NCI-H2029 (cell line): Measurements from ENCODE around the gene FAM174A.
A peak's percentile ranks its signal among the peaks of the same experiment; 100 is the strongest.

ENCODE experiments used
- DNase-seq: peaks from one replicate; lab custom pipeline; 2025; lab: John Stamatoyannopoulos, UW

The FAM174A gene

DNA sequence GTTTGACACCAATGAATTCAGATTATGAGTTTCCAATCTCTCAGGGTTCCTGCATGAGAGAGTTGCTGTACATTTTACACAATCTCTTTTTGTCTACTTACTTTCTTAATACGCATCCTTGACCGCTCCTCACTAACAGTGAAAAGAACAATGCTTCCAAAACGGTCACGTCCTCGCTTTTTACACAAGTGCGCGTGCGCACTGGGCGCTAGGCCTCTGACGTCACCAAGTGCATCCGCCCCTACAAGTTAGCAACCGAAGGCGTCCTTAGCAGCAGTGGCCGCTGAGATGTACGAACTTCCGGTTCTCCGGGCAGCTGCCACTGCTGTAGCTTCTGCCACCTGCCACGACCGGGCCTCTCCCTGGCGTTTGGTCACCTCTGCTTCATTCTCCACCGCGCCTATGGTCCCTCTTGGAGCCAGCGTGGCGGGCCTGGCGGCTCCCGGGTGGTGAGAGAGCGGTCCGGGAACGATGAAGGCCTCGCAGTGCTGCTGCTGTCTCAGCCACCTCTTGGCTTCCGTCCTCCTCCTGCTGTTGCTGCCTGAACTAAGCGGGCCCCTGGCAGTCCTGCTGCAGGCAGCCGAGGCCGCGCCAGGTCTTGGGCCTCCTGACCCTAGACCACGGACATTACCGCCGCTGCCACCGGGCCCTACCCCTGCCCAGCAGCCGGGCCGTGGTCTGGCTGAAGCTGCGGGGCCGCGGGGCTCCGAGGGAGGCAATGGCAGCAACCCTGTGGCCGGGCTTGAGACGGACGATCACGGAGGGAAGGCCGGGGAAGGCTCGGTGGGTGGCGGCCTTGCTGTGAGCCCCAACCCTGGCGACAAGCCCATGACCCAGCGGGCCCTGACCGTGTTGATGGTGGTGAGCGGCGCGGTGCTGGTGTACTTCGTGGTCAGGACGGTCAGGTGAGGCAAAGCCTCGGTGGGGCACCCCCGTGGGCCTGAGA is at the start of gene FAM174A:
TSS of gene FAM174A (plus strand) at position 315 of the 946 bp plus-strand sequence. CDS start at position 472, 157 bp downstream.
- peak; percentile 97 for DNase-seq

DNA sequence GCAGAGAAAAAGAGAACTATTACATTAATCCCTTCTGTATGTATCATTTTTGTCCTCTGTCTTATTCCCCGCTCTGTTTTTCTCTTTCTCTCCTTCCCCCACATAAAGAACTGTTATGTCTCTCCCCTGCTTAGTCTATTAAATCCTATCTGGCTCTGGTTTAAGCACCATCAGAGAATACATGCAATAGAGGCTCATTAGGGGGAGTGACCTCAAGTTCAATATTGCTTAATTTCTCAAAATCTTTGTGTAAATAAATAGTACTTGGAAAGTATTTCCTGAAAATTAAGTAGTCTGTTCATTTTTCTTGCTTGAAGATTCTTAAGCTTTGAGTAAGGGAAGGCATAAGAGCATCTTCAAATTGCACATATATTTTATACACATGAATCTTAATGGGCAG is 41.2 kb upstream of the FAM174A start:
- DNase-seq = no peak

- peak; percentile 39 for DNase-seq
Observed at GRCh38 chr5:100496296-100496695, 38.9 kb upstream of the FAM174A start.

GRCh38 chr5:100502684-100503083 is 32.5 kb upstream of the FAM174A start:
- DNase-seq = no peak

GRCh38 chr5:100505984-100506670 is 29.0 kb upstream of the FAM174A start:
- no peak for DNase-seq

GRCh38 chr5:100516285-100516684 is 18.9 kb upstream of the FAM174A start:
- no peak for DNase-seq

GRCh38 chr5:100517301-100517974 is 17.7 kb upstream of the FAM174A start:
- peak; percentile 99 for DNase-seq

- DNase-seq = no peak
Observed at GRCh38 chr5:100518377-100518776, 16.8 kb upstream of the FAM174A start.

GRCh38 chr5:100519075-100519474 is 16.1 kb upstream of the FAM174A start:
- no peak for DNase-seq

DNA sequence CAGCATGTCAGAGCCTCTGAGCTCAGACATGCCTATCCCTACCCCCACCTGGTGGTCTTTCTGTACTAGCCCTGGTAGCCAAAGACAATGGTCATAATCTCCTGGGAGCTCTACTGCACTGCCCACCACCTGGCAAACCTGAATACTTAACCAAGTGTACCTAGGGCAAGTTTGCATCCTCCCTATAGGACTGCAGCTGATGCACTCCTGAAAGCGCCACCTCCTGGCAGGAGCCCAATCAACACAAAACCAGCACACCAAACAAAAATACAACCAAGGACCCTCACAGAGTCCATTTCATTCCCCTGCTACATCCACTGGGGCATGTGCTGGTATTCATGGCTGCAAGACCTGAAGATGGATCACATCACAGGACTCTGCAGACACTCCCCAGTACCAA is 14.8 kb upstream of the FAM174A start:
- no peak for DNase-seq

GRCh38 chr5:100537946-100538345 is 2.8 kb downstream of the FAM174A start:
- DNase-seq = no peak

GRCh38 chr5:100539519-100539918 is 4.3 kb downstream of the FAM174A start:
- DNase-seq = no peak

DNA sequence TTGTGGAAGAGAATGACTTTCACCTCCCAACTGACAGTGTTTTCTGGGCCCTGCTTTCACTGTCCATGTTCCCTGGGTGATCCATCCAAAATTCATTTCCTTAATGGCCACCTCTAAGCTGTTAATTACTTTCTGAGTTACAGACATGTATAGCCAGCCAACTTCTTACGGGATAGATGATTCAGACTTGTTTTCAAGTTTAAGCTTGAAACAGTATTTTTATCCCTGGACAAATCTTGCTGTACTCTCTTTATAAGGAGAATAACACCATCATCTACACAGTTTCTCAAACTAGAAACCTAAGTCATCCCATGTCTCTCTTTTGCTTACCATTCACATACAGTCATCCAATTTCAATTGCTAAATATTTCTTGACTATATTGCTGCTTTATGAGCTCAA is 6.9 kb downstream of the FAM174A start:
- DNase-seq = no peak

GRCh38 chr5:100546001-100546400 is 10.8 kb downstream of the FAM174A start:
- DNase-seq = no peak

DNA sequence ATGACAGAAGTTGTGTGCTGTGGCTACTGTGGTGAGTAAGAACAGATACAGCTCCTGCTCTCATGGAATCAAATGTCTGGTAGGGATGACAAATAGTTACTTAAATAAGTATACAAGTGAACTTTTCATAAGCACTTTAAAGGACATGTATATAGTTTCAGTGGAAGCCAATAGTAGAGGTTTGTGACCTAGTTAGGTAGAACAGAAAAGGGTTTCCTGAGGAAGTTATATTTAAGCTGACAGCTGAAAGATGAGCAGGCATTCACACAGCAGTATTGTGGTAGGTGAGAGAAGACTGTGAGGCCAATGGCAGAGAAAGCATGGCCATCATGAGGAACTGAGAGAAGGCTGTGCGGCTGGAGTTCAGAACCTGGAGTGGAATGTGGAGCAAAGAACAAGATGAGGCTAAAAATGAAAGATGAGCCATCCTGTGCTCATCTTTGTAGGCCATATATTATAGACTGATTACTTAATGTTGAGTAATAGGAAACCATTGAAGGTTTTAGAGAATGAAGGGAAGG is 15.4 kb downstream of the FAM174A start:
- DNase-seq = no peak

DNA sequence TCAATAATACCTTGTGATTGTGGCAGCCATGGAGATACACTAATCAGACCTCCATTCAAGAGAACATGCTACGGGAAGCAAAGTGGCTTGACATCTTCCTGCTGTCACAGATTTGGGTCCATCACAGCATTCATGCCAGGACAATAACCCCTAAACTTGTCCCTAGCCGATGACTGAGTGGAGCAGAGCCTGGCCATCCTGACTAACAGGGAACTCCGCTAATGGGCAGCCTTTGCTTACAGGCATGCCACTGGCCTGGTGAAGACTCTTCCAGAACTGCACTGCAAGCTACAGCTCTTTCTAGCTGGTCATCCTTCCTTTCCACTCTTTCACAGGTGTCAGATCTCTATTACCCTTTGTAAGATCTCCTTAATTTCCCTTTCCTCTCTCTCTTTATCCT is 16.0 kb downstream of the FAM174A start:
- DNase-seq = no peak

GRCh38 chr5:100553209-100553608 is 18.0 kb downstream of the FAM174A start:
- no peak for DNase-seq

- no peak for DNase-seq
Observed at GRCh38 chr5:100560860-100561259, 25.7 kb downstream of the FAM174A start.

- no peak for DNase-seq
Observed at GRCh38 chr5:100562821-100563220, 27.6 kb downstream of the FAM174A start.

- DNase-seq = no peak
Observed at GRCh38 chr5:100566382-100567141, 31.4 kb downstream of the FAM174A start.

- DNase-seq = no peak
Observed at GRCh38 chr5:100574716-100575115, 39.5 kb downstream of the FAM174A start.

DNA sequence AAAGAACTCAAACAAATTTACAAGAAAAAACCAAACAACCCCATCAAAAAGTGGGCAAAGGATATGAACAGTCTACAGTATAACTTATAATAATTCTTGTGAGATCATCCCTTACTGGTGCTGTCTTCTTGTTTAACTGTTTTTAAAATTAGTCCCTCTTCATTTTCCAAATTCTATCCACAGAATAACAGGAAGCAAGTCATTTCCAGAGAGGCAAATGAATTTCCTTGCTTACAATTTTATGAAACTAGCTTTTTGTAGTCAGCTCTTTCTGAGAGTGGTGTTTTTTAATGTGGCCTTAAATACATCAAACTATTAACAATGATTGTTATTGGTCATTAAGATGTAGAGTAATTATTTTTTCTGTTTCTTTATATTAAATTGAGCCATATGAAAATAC is 40.6 kb downstream of the FAM174A start:
- DNase-seq = no peak
